Measurements from ENCODE around the gene FGD6.

The FGD6 gene

DNA sequence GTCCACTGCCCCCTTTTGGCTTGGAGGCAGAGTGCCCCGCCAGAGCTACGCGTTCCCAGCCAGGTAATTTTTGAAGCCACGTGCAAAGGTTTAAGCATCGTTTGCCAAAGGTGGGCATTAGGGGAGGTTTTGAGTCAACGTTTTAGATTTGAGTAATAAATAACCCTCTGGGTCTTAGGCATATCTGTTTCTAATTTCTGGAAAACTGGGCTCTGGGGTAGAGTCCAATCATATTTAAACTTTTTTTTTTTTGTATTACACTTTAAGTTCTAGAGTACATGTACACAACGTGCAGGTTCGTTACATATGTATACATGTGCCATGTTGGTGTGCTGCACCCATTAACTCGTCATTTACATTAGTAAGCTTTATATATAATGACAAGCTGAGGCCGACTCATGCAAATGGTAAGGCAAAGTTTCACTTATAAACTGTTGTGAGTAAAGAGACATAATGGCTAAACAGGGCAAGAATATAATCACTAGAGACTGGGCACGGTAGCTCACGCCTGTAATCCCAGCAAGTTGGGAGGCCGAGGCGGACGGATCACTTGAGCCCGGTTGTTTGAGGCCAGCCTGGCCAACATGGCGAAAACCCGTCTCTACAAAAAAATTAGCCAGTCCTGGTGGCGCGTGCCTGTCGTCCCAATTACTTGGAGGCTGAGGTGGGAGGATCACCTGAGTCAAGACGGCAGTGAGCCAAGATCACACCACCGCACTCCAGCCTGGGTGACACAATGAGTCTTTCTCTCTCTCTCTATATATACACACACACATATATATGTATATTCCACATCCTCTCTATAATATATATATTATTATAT lies 143.4 kb downstream of the FGD6 start:
- DNase-seq = no peak

DNA sequence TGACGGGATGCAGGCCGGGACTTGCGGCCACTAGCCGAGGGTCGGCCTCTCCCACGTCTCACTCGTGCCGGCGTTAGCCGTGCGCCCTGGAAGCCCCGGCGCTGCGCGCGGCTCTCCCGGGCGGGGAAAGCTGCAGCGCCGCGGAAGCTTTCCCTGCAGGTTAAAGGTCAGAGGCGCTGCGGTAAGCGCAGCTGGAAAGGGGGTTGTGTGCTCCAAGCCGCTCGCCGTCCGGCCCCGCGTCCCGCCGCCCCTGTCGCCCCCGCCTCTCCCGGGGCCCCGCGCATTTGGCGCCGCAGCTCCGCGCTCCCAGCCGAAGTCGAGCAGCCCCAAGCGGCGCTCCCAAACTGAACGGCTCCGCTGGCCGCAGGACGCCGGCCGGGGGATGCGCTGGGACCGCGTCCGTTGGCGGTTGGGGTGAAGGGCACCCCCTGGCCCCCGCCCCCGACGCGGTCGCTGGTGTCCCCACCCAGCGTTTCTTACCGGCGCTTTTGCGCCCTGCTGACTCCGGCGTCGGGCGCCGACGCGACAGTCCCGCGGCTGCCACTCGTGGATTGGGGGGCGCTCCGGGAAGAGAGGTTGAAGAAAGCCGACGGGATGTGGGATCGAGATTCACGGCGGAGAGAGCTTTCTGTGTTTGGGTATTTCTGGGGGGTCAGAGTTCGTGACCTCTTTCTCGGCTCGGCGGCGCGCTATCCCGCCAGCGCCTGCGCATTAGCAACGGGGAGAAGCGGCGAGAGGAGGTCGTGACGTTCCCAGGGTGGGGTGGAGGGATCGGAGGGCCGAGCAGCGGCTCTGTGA lies 144.2 kb downstream of the FGD6 start, which contains the start of gene NR2C1:
Gene NR2C1, minus strand, starts transcription at position 719 of the 798 bp plus-strand sequence. CDS start 6,234 bp downstream, outside the sequence.
- DNase-seq = peak; percentile 83

DNA sequence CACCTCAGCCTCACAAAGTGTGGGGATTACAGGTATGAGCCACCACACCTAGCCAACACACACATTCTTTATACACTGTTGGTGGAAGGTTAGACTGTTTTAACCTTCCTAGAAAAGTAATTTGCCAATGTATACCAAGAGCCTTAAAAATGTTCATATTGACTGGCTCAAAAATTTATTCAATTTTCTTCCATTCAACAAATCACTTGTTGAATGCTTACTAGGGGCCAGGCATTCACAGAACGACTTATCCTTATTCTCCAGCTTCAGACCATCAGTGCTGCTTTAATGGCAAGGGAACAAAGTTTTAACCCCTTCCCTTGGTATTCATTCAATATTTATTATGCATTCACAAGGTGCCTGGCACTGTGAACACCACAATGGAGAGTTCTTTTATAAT lies 146.9 kb downstream of the FGD6 start:
- DNase-seq = no peak

DNA sequence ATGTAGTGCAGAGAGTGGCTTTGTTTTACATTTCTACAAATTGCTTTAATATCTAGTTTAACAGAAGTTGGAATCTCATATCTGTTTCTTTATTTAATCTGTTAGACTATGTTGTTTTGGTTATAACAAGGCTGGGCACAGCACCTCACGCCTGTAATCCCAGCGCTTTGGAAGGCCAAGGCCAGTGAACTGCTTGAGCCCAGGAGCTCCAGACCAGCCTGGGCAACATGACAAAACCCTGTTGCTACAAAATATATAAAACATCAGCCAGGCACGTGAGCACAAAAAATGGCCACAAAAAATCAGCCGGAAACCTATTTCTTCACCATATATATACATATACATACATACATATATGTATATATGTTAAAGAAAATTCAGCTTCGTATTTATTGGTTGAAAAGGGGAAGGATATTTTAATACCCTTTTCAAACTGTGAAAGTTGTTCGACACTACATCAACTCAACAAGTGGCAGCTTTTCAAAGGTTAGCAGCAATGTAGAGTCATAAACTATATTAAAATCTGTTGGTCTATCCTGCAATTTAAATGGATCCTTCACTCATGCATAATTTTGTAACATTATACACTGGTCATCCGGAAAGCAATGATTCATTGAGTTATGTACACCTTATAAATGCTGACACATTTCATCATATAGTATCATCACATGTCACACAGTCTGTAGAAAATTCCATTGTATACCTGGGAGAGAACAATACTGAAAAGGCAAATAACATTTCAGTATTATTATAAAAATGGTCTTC lies 151.0 kb downstream of the FGD6 start:
- no peak for DNase-seq

DNA sequence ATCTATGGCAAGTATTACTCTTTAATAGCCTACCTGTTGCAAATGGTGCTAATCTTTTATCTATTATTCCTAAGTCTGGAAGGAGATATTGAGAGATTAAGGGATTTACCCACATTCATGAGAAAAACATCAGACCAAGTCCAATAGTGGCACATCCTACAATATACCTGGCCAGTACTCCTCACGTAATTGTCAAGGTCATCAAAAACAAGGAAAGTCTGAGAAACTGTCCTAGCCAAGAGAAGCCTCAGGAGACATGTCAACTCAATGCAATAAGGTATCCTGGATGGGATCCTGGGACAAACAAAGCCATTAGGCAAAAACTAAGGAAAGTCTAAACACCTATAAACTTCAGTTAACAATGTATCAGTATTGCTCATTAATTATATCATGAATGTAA lies 156.3 kb downstream of the FGD6 start:
- no peak for DNase-seq

DNA sequence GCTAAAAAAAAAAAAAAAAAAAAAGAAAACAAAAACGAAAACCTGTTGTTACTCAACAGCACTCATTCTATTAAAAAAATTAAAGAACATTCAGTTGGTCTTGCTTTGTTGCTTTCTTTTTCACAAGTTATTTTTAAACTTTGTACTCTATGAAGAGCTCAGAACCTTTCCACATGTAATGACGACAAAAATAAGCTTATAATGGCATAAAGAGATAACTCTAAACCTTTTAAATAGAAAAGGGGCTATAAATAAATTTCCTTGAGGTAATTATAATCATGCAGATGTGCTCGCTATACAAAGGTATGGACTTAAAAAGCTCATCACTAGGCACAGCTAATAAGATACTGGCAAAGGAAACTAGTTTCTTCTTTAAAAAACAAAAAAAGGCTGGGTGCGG lies 157.3 kb downstream of the FGD6 start:
- DNase-seq = no peak

DNA sequence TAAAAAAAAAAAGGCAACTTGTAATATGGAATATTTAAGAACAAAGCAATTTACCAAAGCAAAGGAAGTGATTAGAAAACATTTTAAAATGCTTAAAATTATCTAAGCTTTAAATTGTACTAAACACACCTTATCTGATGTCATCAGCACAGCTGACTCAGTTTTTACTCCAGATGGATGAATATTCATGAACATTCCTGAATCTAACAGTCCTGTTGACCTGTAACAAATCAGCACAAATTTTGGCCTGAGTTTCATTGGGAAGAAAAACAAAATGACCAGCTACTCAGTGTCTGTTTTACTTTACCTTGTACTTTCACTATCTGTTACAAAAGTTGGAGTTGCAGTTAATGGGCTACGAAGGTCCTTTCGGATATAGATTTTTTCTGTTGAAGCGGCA lies 159.8 kb downstream of the FGD6 start:
- no peak for DNase-seq

DNA sequence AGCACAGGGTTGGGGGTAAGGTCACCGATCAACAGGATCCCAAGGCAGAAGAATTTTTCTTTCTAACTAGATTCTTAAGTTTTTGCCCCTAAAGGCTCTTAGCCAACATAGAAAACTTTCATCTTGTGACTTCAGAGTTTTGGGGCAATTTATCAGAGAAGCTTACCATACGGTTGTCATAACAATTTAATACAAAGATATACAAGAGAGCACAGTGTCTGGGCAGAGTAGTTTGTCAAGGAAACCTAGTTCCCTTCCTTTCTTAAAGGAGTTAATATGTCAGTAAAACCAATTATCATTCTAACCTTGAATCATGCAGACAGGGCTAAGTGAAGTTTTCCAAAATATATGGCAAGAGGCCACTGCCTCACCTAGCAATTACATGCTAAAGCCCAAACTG lies 162.2 kb downstream of the FGD6 start:
- no peak for DNase-seq

DNA sequence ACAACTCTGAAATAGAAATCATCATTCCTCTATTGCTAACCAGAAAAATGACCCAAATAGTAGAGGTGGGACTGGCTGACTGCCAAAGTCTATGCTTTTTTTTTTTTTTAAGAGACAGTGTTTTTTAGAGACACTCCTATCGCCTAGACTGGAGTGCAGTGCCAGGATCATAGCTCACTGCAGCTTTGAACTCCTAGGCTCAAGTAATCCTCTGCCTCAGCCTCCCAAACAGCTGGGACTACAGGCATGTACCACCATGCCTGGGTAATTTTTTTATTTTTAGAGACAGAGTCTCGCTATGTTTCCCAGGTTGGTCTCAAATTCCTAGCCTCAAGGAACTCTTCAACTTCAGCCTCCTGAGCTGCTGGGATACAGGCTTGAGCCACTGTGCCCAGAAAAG lies 163.1 kb downstream of the FGD6 start:
- no peak for DNase-seq

DNA sequence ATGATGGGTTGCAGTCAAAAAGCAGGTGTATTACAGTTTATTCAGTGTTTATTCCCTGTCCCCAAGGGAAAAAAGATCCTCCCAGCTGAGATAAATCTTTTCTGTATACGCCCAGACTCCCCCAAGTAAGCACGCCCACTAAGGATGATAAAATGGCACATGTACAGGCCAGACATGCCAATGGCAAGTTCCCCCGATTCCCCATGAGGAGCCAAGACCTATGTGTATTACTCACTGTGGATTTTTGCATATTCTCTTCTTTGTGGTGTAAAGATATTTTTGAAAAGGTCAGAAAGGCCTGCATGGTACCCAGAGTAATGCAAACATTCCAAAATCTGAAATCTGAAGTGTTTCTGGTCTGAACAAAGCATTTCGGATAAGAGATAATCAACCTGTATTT lies 166.0 kb downstream of the FGD6 start:
- DNase-seq = no peak

DNA sequence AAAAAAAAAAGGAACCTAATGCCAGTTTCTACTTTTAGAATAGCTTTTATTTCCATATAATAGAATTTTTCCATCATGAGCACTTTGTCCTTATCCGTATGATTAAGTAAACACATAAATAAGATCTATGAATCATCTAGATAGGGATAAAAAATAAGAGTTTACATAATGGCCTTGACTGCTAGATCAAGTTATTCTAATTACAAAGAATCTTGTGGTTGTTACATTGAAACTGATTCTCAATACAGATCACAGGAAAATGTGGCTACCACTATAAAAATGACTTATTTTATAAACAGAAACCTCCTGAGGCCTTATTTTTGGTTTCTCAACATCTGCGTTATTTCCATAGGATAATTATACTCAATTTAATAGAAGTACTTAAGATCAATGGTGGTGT lies 179.4 kb downstream of the FGD6 start:
- no peak for DNase-seq

DNA sequence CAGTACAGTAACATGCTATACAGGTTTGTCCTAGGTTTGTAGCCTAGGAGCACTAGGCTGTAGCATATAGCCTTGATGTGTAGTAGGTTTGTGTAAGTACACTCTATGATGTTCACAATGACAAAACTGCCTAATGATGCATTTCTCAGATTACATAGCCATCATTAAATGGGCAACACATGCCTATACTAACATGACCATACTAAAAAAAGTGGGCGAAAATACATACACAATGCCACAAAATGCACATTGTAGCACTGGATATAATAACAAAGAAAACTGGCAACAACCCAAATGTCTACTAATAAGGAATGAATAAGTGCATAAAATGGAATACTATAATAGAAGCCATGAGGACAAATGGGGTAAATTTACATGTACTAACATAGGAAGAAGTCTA lies 182.5 kb downstream of the FGD6 start:
- DNase-seq = no peak

All from NCI-H1694 (cell line).